Measurements from ENCODE around the gene ATP8B3. TPM values are rescaled to one million over a fixed set of nuclear protein-coding genes. Genes with fewer than 3 reads are reported as not detected.

ATP8B3 gene
- total RNA-seq, 1 experiment from 2014 or later, result 9.6 TPM

DNA sequence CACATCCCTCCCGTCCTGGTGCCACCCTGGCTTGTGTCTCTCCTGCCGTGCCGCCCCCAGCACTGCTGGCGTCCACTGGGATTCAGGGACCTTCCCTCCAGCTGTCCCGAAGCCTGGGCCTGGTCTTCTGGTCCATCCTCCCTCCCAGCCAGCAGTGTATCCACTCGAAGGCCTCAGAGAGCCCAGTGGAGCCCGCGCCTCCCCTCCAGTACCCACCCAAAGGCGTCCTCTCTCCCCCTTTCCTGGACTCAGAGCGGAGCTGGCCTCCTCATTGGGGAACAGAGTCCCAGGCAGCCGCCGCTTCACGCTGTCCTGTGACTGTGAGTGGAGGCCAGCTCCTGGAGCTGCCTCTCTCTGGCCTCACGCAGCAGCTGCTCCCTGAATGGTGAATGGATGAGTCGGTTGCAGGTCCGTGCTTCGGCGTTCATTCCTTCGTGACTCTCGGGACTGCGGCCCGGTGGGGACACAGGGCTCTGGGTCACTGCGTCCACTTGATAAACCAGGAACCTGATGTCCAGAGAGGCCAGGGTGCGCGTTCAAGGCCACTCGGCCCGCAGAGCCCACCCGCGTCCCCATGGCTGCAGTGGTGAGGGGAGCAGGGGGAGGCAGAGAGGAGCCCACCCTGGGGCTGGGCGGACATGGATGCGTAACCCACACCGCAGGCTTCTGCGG lies 46.7 kb downstream of the ATP8B3 start:
- no peak overlapping the region for H2AK5ac ChIP-seq (ENCODE audit: insufficient read length, low read length)
- no peaks in the 10 kb centered on the region for H3K9me3 ChIP-seq (ENCODE audit: control insufficient read depth, low read depth, low read length)
- H2BK12ac ChIP-seq (ENCODE audit: insufficient read length, low read depth, low read length), result no peak overlapping the region
- no peak overlapping the region for H3K27ac ChIP-seq (ENCODE audit: insufficient read length, low read depth, low read length)
- H3K36me3 Mint-ChIP-seq (ENCODE audit: insufficient read depth in 1 of 3, low read depth in 3 of 3), result no peaks in the 10 kb centered on the region; a peak in 2 of 7 replicates
- H2BK5ac ChIP-seq (ENCODE audit: insufficient read length, low read length), result no peak overlapping the region
- no peak overlapping the region for H3T11ph ChIP-seq (ENCODE audit: low read length)
- no peak for DNase-seq
- H4K5ac ChIP-seq (ENCODE audit: insufficient read length, low read depth, low read length), result no peak overlapping the region
- WGBS (ENCODE audit: extremely low coverage, insufficient read length, low lambda C conversion rate), result no CpG with 5 or more reads among the region's 33 CpGs
- H2BK15ac ChIP-seq (ENCODE audit: low read depth, low read length), result no peak overlapping the region
- H4K20me1 ChIP-seq (ENCODE audit: control insufficient read depth, insufficient read depth, insufficient read length), result peaks cover 4% of the 10 kb centered on the region
- H3K79me1 ChIP-seq (ENCODE audit: insufficient read depth, low read depth, low read length, poor library complexity, severe bottlenecking), result no peaks in the 10 kb centered on the region
- H4K8ac ChIP-seq (replicated peaks; ENCODE audit: insufficient read length, low read depth, low read length), result no peak overlapping the region
- no peaks in the 10 kb centered on the region for H3K79me2 ChIP-seq (ENCODE audit: insufficient read depth, low read length)
- peak overlapping the region in 1 of 2 experiments; percentile 53; a peak in 1 of 5 replicates for H3K4me3 Mint-ChIP-seq
- H3K27me3 Mint-ChIP-seq (ENCODE audit: low read depth), result peaks cover 99% of the 10 kb centered on the region
- no peak overlapping the region; the same call in 1 of the 2 replicates for H3K14ac ChIP-seq (ENCODE audit: insufficient read depth, low read length)
- no peak overlapping the region for H4K91ac ChIP-seq (ENCODE audit: insufficient read length, low read depth, low read length)
- no peak overlapping the region for H3K23ac ChIP-seq (ENCODE audit: insufficient read length, low read depth, low read length)
- peaks cover 0 to 40% of the 10 kb centered on the region in 2 experiments; a peak in 3 of 4 replicates for H3K4me1 Mint-ChIP-seq
- no peak overlapping the region for H2BK120ac ChIP-seq (ENCODE audit: low read depth, low read length, poor library complexity, severe bottlenecking)
- no peak overlapping the region for H3K4me2 ChIP-seq (ENCODE audit: insufficient read depth, insufficient read length, low read length)
- TF ChIP-seq, protein P1, sequence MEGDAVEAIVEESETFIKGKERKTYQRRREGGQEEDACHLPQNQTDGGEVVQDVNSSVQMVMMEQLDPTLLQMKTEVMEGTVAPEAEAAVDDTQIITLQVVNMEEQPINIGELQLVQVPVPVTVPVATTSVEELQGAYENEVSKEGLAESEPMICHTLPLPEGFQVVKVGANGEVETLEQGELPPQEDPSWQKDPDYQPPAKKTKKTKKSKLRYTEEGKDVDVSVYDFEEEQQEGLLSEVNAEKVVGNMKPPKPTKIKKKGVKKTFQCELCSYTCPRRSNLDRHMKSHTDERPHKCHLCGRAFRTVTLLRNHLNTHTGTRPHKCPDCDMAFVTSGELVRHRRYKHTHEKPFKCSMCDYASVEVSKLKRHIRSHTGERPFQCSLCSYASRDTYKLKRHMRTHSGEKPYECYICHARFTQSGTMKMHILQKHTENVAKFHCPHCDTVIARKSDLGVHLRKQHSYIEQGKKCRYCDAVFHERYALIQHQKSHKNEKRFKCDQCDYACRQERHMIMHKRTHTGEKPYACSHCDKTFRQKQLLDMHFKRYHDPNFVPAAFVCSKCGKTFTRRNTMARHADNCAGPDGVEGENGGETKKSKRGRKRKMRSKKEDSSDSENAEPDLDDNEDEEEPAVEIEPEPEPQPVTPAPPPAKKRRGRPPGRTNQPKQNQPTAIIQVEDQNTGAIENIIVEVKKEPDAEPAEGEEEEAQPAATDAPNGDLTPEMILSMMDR (conservative IDR thresholded peaks at IDR 0.05), result no peak
- peaks cover 76% of the 10 kb centered on the region for H3K27me3 ChIP-seq (ENCODE audit: insufficient read depth, low read length)
- H3K9ac ChIP-seq (ENCODE audit: extremely low read depth, insufficient read length, low read length), result no peak overlapping the region
- no peak overlapping the region for H3K27ac Mint-ChIP-seq
- H2BK20ac ChIP-seq (ENCODE audit: low read depth, low read length, poor library complexity, severe bottlenecking), result no peak overlapping the region
- H3K9me3 Mint-ChIP-seq, result peaks cover 5 to 21% of the 10 kb centered on the region in 2 experiments
- H3K4ac ChIP-seq (ENCODE audit: low read depth, low read length), result no peak overlapping the region
- peak overlapping the region; percentile 66 for H3K18ac ChIP-seq (ENCODE audit: insufficient read length, low read depth, low read length)
- no peak overlapping the region for H3K56ac ChIP-seq (ENCODE audit: insufficient read length, low read depth, low read length)
- 0 out of 2 replicates have a peak, but pooled peaks cover 4% of the 10 kb centered on the region for H3K4me1 ChIP-seq (ENCODE audit: insufficient read depth, low read length)
- no peak overlapping the region for H2AFZ ChIP-seq (ENCODE audit: low read length)
- H3K23me2 ChIP-seq (ENCODE audit: insufficient read length, low read depth, low read length, poor library complexity, severe bottlenecking), result no peaks in the 10 kb centered on the region

All from H9 (cell line).